K562 (cell line): ENCODE data around the gene TRIM77. TPM values are rescaled to one million over a fixed set of nuclear protein-coding genes. Genes with fewer than 3 reads are reported as not detected.
A peak's percentile ranks its signal among the peaks of the same experiment; 100 is the strongest.
"Not testable (repeated sequence)": the region's sequence is repeated elsewhere in the genome, so short reads cannot be mapped to it uniquely, and the experiment has no call there.

Source experiments
- ATAC-seq: fragments of 200-7000 bp; cut with Tn5 transposase; 3 replicates; pipeline ENCODE4 v1.9.1; 2020; ENCODE audit warnings: moderate library complexity
- BruUV-seq: library from RNA; stranded (reverse); fragments of 400-500 nt; replicated peaks from 2 replicates; lab custom pipeline; 2021; lab: Mats Ljungman, UMichigan
- CTCF ChIA-PET: fragments of 300-600 bp; formaldehyde crosslinking; extraction: SDS; loops from one replicate; lab custom pipeline; 2021; ENCODE audit warnings: low intra/inter-chr PET ratio; lab: Yijun Ruan, JAX
- POLR2A ChIA-PET: fragments of 300-600, 350-650 bp; sonication (Branson Sonifier 250); formaldehyde crosslinking; extraction: SDS; loops from one replicate; lab custom pipeline; 2021; ENCODE audit warnings: antibody characterized with exemption, inconsistent platforms; lab: Yijun Ruan, JAX
- DNase-seq, 4 experiments: peaks; one replicate each; pipeline versions ENCODE4 v3.0.0 to v3.0.0-alpha.2; 2011 to 2018; ENCODE audit warnings: low spot score in 3 of 4, mixed read lengths in 3 of 4; ENCODE audit errors: extremely low read depth in 1 of 4
- FAIRE-seq: peaks from 2 replicates; lab custom pipeline; 2011; peaks lifted over from hg19 to GRCh38; lab: Jason Lieb, UNC
- H2AFZ ChIP-seq: 2 replicates; pipeline ENCODE4 v1.6.0; 2011; ENCODE audit warnings: low read depth, low read length, control low read depth, inconsistent platforms
- H3K27ac ChIP-seq: fragments of 200-600 bp; 3 replicates; pipeline ENCODE4 v1.8.0; 2011; ENCODE audit warnings: low read depth, mild to moderate bottlenecking, control low read depth, inconsistent platforms, low read length, moderate library complexity, mixed read lengths; ENCODE audit errors: extremely low read depth
- H3K27me3 ChIP-seq, 2 experiments: fragments of 300-600 bp in 1 of 2; 2 replicates in 1 of 2; 3 replicates in 1 of 2; pipeline versions ENCODE4 v1.6.0 to v1.8.0; 2011; ENCODE audit warnings: inconsistent platforms in 2 of 2, low read length in 2 of 2, mild to moderate bottlenecking in 1 of 2, mixed read lengths in 1 of 2, moderate library complexity in 1 of 2; ENCODE audit not compliant: control insufficient read depth in 2 of 2, insufficient read depth in 2 of 2
- H3K36me3 ChIP-seq: fragments of 300-600 bp; 3 replicates; pipeline ENCODE4 v1.8.0; 2011; ENCODE audit warnings: mild to moderate bottlenecking, low read length, inconsistent platforms; ENCODE audit not compliant: control insufficient read depth, insufficient read depth
- H3K4me1 ChIP-seq, 2 experiments: fragments of 200-600 bp in 1 of 2; replicated peaks in 1 of 2; 2 replicates in 1 of 2; 3 replicates in 1 of 2; pipeline versions ENCODE4 v1.5.1 to v1.8.0; 2011; ENCODE audit warnings: inconsistent platforms in 2 of 2, low read length in 2 of 2, mild to moderate bottlenecking in 1 of 2, mixed read lengths in 1 of 2, moderate library complexity in 1 of 2; ENCODE audit not compliant: control insufficient read depth in 2 of 2, insufficient read depth in 2 of 2
- H3K4me2 ChIP-seq: 2 replicates; pipeline ENCODE4 v1.6.1; 2011; ENCODE audit warnings: low read length, control low read depth, inconsistent platforms, mixed read lengths; ENCODE audit not compliant: insufficient read depth
- H3K4me3 ChIP-seq: fragments of 200-600 bp; sonication (generic), shearing (Covaris generic); 2 replicates; pipeline ENCODE4 v1.5.1; 2016; ENCODE audit warnings: control low read depth, inconsistent platforms
- H3K79me2 ChIP-seq: fragments of 200-600 bp; 3 replicates; pipeline ENCODE4 v1.8.0; 2011; ENCODE audit warnings: low read length, inconsistent platforms; ENCODE audit not compliant: control insufficient read depth, insufficient read depth
- H3K9ac ChIP-seq, 2 experiments: 2 replicates each; pipeline versions ENCODE4 v1.6.0 to v1.6.1; 2011; ENCODE audit warnings: low read depth in 2 of 2, low read length in 2 of 2, control low read depth in 1 of 2, inconsistent platforms in 1 of 2, mild to moderate bottlenecking in 1 of 2, mixed read lengths in 1 of 2; ENCODE audit not compliant: insufficient read depth in 1 of 2
- H3K9me1 ChIP-seq: one replicate; pipeline ENCODE4 v1.6.0; 2011; ENCODE audit warnings: inconsistent platforms, mild to moderate bottlenecking, low read length, moderate library complexity; ENCODE audit not compliant: control insufficient read depth, insufficient read depth
- H3K9me3 ChIP-seq: replicated peaks from 2 replicates; pipeline ENCODE4 v1.5.1; 2011; ENCODE audit warnings: low read depth, low read length, inconsistent platforms; ENCODE audit not compliant: control insufficient read depth, insufficient read depth
- H4K20me1 ChIP-seq: replicated peaks from 2 replicates; pipeline ENCODE4 v1.6.1; 2011; ENCODE audit warnings: low read length, inconsistent platforms, mixed read lengths; ENCODE audit not compliant: control insufficient read depth, insufficient read depth
- MAFG ChIP-seq: fragments of 450-650 bp; conservative IDR thresholded peaks from 2 replicates; pipeline ENCODE4 v1.6.1; 2016; ENCODE audit warnings: missing genetic modification characterization, missing compliant biosample characterization
- WGBS: fragments of 100-300 bp; shearing (Covaris generic); methylation state at CpG from one replicate; pipeline ENCODE4 v1.1.6; 2016; ENCODE audit warnings: low coverage, mixed read lengths; ENCODE audit not compliant: insufficient coverage; ENCODE audit errors: missing lambda C conversion rate; 5-methylcytosine and 5-hydroxymethylcytosine counted together
- in situ Hi-C: fragments of 300-500 bp; cut with MboI; formaldehyde crosslinking; loops from 4 replicates; pipeline ENCODE4 v1.15.0; 2018; ENCODE audit warnings: inconsistent platforms, mixed read lengths
- intact Hi-C: fragments of 100-400 bp; cut with micrococcal nuclease; formaldehyde crosslinking; loops from 2 replicates; pipeline ENCODE4 v1.14.2; 2022
- polyA plus RNA-seq, 8 experiments: library from polyadenylated mRNA; depleted of rRNA in 4 of 8; stranded (reverse) in 5 of 8; unstranded in 3 of 8; fragments of >200 nt; fragmentation: Nextera tagmentation in 2 of 8; fragmentation: Illumina TruSeq in 1 of 8; extraction: Ambion mirVana in 2 of 8; extraction: Trizol in 1 of 8; gene quantifications; 2 replicates each; pipeline versions ENCODE4 v1.2.1 to v1.2.3, GENCODE V29; 2011 to 2014; ENCODE audit warnings: inconsistent platforms in 1 of 8, missing spikeins in 1 of 8
- total RNA-seq, 7 experiments: library from RNA; depleted of rRNA in 6 of 7; stranded (reverse); fragments of >200 nt in 6 of 7; fragmentation: Illumina TruSeq in 2 of 7; extraction: Trizol in 2 of 7; gene quantifications; 2 replicates each; pipeline versions ENCODE4 v1.2.1 to v1.2.3, GENCODE V29; 2011 to 2021; ENCODE audit warnings: low replicate concordance in 1 of 7

Gene TRIM77
- total and polyA plus RNA-seq, 9 of the 15 experiments (the other 6 are each of a cell fraction or from before 2014, with no cell fraction given): not detected

GRCh38 chr11:89675948-89676347, 34.2 kb upstream of the TRIM77 start:
- H3K27ac ChIP-seq, FAIRE-seq, H3K4me2 ChIP-seq, ATAC-seq, DNase-seq, BruUV-seq, H2AFZ ChIP-seq, POLR2A ChIA-PET, H3K9me3 ChIP-seq, CTCF ChIA-PET, H3K36me3 ChIP-seq, H3K4me3 ChIP-seq, H3K79me2 ChIP-seq, H3K9ac ChIP-seq, H3K4me1 ChIP-seq, intact Hi-C loops, H4K20me1 ChIP-seq, H3K27me3 ChIP-seq, in situ Hi-C loops, H3K9me1 ChIP-seq: not testable (repeated sequence)
- TF ChIP-seq MAFG (tag): 0 out of 2 replicates have a peak, but pooled peaks have one; percentile 23
- 2% methylated on average over 4 of the region's 4 CpGs for WGBS

- H3K4me3 ChIP-seq, H2AFZ ChIP-seq, H3K27me3 ChIP-seq, H3K4me2 ChIP-seq, BruUV-seq, DNase-seq, H3K79me2 ChIP-seq, intact Hi-C loops, ATAC-seq, H3K9ac ChIP-seq, H3K27ac ChIP-seq, POLR2A ChIA-PET, CTCF ChIA-PET, H3K4me1 ChIP-seq, H3K9me3 ChIP-seq, H3K9me1 ChIP-seq, H3K36me3 ChIP-seq, H4K20me1 ChIP-seq, in situ Hi-C loops, FAIRE-seq: not testable (repeated sequence)
- 0% methylated on average over 4 of the region's 4 CpGs for WGBS
Measured at GRCh38 chr11:89707080-89707479, 3.0 kb upstream of the TRIM77 start.

GRCh38 chr11:89724866-89725498, 14.9 kb downstream of the TRIM77 start:
- H3K27ac ChIP-seq, POLR2A ChIA-PET, ATAC-seq, H3K4me1 ChIP-seq, H3K79me2 ChIP-seq, in situ Hi-C loops, H3K27me3 ChIP-seq, H3K9me1 ChIP-seq, H3K9ac ChIP-seq, H3K4me2 ChIP-seq, DNase-seq, H4K20me1 ChIP-seq, H2AFZ ChIP-seq, H3K4me3 ChIP-seq, FAIRE-seq, H3K36me3 ChIP-seq, CTCF ChIA-PET, H3K9me3 ChIP-seq, intact Hi-C loops, BruUV-seq: not testable (repeated sequence)
- WGBS: 6% methylated on average over 2 of the region's 2 CpGs

- H3K9me1 ChIP-seq, H3K36me3 ChIP-seq, H3K27ac ChIP-seq, H3K27me3 ChIP-seq, H3K4me2 ChIP-seq, H4K20me1 ChIP-seq, DNase-seq, POLR2A ChIA-PET, ATAC-seq, H2AFZ ChIP-seq, H3K79me2 ChIP-seq, CTCF ChIA-PET, H3K4me3 ChIP-seq, BruUV-seq, intact Hi-C loops, FAIRE-seq, in situ Hi-C loops, H3K9me3 ChIP-seq, H3K9ac ChIP-seq, H3K4me1 ChIP-seq: not testable (repeated sequence)
- WGBS: 5% methylated on average over 16 of the region's 23 CpGs
Measured at GRCh38 chr11:89730215-89730614, 20.1 kb downstream of the TRIM77 start.
